IMR-90 (cell line): Measurements from ENCODE around the gene PUM2. TPM values are rescaled to one million over a fixed set of nuclear protein-coding genes. Genes with fewer than 3 reads are reported as not detected.

ENCODE experiments used
- ATAC-seq: fragments of 200-7000 bp; cut with Tn5 transposase; 2 replicates; pipeline ENCODE4 v1.9.1; 2020; ENCODE audit warnings: low read depth, mild to moderate bottlenecking, moderate library complexity
- BruUV-seq: library from RNA; stranded (reverse); fragments of 400-500 nt; replicated peaks from 2 replicates; lab custom pipeline; 2021; lab: Mats Ljungman, UMichigan
- CTCF ChIA-PET: fragments of 300-600 bp; formaldehyde crosslinking; extraction: SDS; loops from one replicate; lab custom pipeline; 2021; ENCODE audit warnings: antibody characterized with exemption; lab: Yijun Ruan, JAX
- POLR2A ChIA-PET: fragments of 300-600 bp; sonication (Branson Sonifier 250); formaldehyde crosslinking; loops from one replicate; lab custom pipeline; 2022; ENCODE audit warnings: antibody characterized with exemption; ENCODE audit not compliant: unreplicated experiment; lab: Charles Lee
- DNase-seq: peaks from one replicate; pipeline ENCODE4 v3.0.0; 2013
- H2AFZ ChIP-seq: replicated peaks from 2 replicates; pipeline ENCODE3; 2013; ENCODE audit warnings: low read length, mild to moderate bottlenecking; ENCODE audit not compliant: poor library complexity
- H2AK5ac ChIP-seq: 2 replicates; pipeline ENCODE4 v1.6.1; 2013; ENCODE audit warnings: low read depth, low read length, inconsistent platforms
- H2AK9ac ChIP-seq: replicated peaks from 2 replicates; pipeline ENCODE3; 2013; ENCODE audit warnings: mild to moderate bottlenecking, low read depth, low read length, moderate library complexity; ENCODE audit not compliant: poor library complexity
- H2BK120ac ChIP-seq: 2 replicates; pipeline ENCODE4 v1.6.1; 2013; ENCODE audit warnings: low read depth, low read length, inconsistent platforms
- H2BK15ac ChIP-seq: 3 replicates; pipeline ENCODE4 v1.6.1; 2013; ENCODE audit warnings: low read depth, low read length, inconsistent platforms
- H2BK20ac ChIP-seq: 2 replicates; pipeline ENCODE4 v1.6.1; 2013; ENCODE audit warnings: low read depth, mild to moderate bottlenecking, inconsistent platforms, low read length, moderate library complexity
- H2BK5ac ChIP-seq: 2 replicates; pipeline ENCODE4 v1.6.1; 2013; ENCODE audit warnings: mild to moderate bottlenecking, low read depth, low read length, inconsistent platforms; ENCODE audit not compliant: poor library complexity, severe bottlenecking
- H3K14ac ChIP-seq: replicated peaks from 2 replicates; pipeline ENCODE4 v1.6.1; 2013; ENCODE audit warnings: low read depth, low read length, inconsistent platforms
- H3K18ac ChIP-seq: 2 replicates; pipeline ENCODE4 v1.6.1; 2013; ENCODE audit warnings: low read depth, low read length, control low read depth
- H3K23ac ChIP-seq: 2 replicates; pipeline ENCODE4 v1.6.1; 2013; ENCODE audit warnings: low read depth, low read length, inconsistent platforms
- H3K27ac ChIP-seq: 2 replicates; pipeline ENCODE4 v1.5.1; 2013; ENCODE audit warnings: mild to moderate bottlenecking, control low read depth, low read length; ENCODE audit not compliant: insufficient read depth
- H3K27me3 ChIP-seq: 2 replicates; pipeline ENCODE4 v1.6.1; 2013; ENCODE audit warnings: low read length; ENCODE audit not compliant: control insufficient read depth, insufficient read depth
- H3K36me3 ChIP-seq: 2 replicates; pipeline ENCODE4 v1.6.1; 2013; ENCODE audit warnings: low read length, mixed read lengths; ENCODE audit not compliant: control insufficient read depth, insufficient read depth
- H3K4ac ChIP-seq: 2 replicates; pipeline ENCODE4 v1.6.1; 2013; ENCODE audit warnings: low read depth, low read length, inconsistent platforms
- H3K4me1 ChIP-seq: 2 replicates; pipeline ENCODE4 v1.6.1; 2013; ENCODE audit warnings: low read length, mixed read lengths; ENCODE audit not compliant: control insufficient read depth, insufficient read depth
- H3K4me2 ChIP-seq: 2 replicates; pipeline ENCODE4 v1.6.1; 2013; ENCODE audit warnings: low read depth, mild to moderate bottlenecking, control low read depth, low read length, moderate library complexity
- H3K4me3 ChIP-seq: 2 replicates; pipeline ENCODE4 v1.5.1; 2013; ENCODE audit warnings: low read depth, mild to moderate bottlenecking, control low read depth, low read length, moderate library complexity; ENCODE audit not compliant: insufficient read depth
- H3K56ac ChIP-seq: 2 replicates; pipeline ENCODE4 v1.6.1; 2013; ENCODE audit warnings: low read length, inconsistent platforms; ENCODE audit not compliant: insufficient read depth; ENCODE audit errors: extremely low read depth
- H3K79me1 ChIP-seq, 2 experiments: 2 replicates each; pipeline ENCODE4 v1.6.1; 2013; ENCODE audit warnings: low read length in 2 of 2, inconsistent platforms in 1 of 2, low read depth in 1 of 2
- H3K9ac ChIP-seq: 2 replicates; pipeline ENCODE4 v1.6.1; 2013; ENCODE audit warnings: low read depth, low read length, control low read depth
- H3K9me1 ChIP-seq: 2 replicates; pipeline ENCODE4 v1.6.1; 2013; ENCODE audit warnings: low read length, inconsistent platforms; ENCODE audit not compliant: insufficient read depth
- H3K9me3 ChIP-seq: 2 replicates; pipeline ENCODE4 v1.6.1; 2013; ENCODE audit warnings: low read length; ENCODE audit not compliant: control insufficient read depth, insufficient read depth
- H4K20me1 ChIP-seq: 2 replicates; pipeline ENCODE4 v1.6.1; 2013; ENCODE audit warnings: low read length, inconsistent platforms; ENCODE audit not compliant: insufficient read depth
- H4K5ac ChIP-seq: 2 replicates; pipeline ENCODE4 v1.6.1; 2013; ENCODE audit warnings: mild to moderate bottlenecking, low read depth, low read length, control low read depth
- H4K8ac ChIP-seq, 2 experiments: 2 replicates each; pipeline ENCODE4 v1.6.1; 2013; ENCODE audit warnings: low read depth in 2 of 2, low read length in 2 of 2, control low read depth in 1 of 2, inconsistent platforms in 1 of 2
- H4K91ac ChIP-seq: 2 replicates; pipeline ENCODE4 v1.6.1; 2013; ENCODE audit warnings: low read depth, low read length, inconsistent platforms; ENCODE audit not compliant: insufficient read depth
- BHLHE40 ChIP-seq: fragments of 150-350 bp; IDR thresholded peaks from 2 replicates; pipeline ENCODE4 v1.6.1; 2016; ENCODE audit warnings: mild to moderate bottlenecking, low read depth, low read length
- CEBPB ChIP-seq: IDR thresholded peaks from 2 replicates; pipeline ENCODE4 v1.6.1; 2012; ENCODE audit warnings: low read depth, low read length, improper control_type of control experiment
- CHD1 ChIP-seq: IDR thresholded peaks from 2 replicates; pipeline ENCODE4 v1.6.1; 2012; ENCODE audit warnings: low read depth, low read length, improper control_type of control experiment
- FOS ChIP-seq: fragments of 150-350 bp; IDR thresholded peaks from 2 replicates; pipeline ENCODE4 v1.6.1; 2016; ENCODE audit warnings: low read depth, low read length
- MAZ ChIP-seq: IDR thresholded peaks from 2 replicates; pipeline ENCODE4 v1.6.1; 2012; ENCODE audit warnings: low read depth, mild to moderate bottlenecking, low read length, improper control_type of control experiment, moderate library complexity, borderline replicate concordance
- MXI1 ChIP-seq: IDR thresholded peaks from 2 replicates; pipeline ENCODE4 v1.6.1; 2012; ENCODE audit warnings: low read depth, mild to moderate bottlenecking, low read length, moderate library complexity, borderline replicate concordance
- RAD21 ChIP-seq: IDR thresholded peaks from 2 replicates; pipeline ENCODE4 v1.6.1; 2012; ENCODE audit warnings: low read length, improper control_type of control experiment
- RCOR1 ChIP-seq: IDR thresholded peaks from 2 replicates; pipeline ENCODE4 v1.6.1; 2012; ENCODE audit warnings: mild to moderate bottlenecking, low read length, improper control_type of control experiment; ENCODE audit not compliant: insufficient replicate concordance
- RFX5 ChIP-seq: IDR thresholded peaks from 2 replicates; pipeline ENCODE4 v1.8.0; 2012; ENCODE audit warnings: low read depth, mild to moderate bottlenecking, low read length, moderate library complexity
- SMC3 ChIP-seq: fragments of 150-350 bp; IDR thresholded peaks from 2 replicates; pipeline ENCODE4 v1.6.1; 2016; ENCODE audit warnings: low read depth, mild to moderate bottlenecking, antibody characterized with exemption, low read length, moderate library complexity
- WGBS, 2 experiments: methylation state at CpG; one replicate each; pipeline versions ENCODE4 v1.1.5 to v1.1.7; 2013; ENCODE audit warnings: missing lambda C conversion rate in 2 of 2; ENCODE audit not compliant: insufficient read length in 1 of 2; ENCODE audit errors: extremely low coverage in 2 of 2; 5-methylcytosine and 5-hydroxymethylcytosine counted together
- dilution Hi-C: fragments of 300-500 bp; cut with HindIII; formaldehyde crosslinking; loops from one replicate; pipeline ENCODE4 v1.14.3; 2018; ENCODE audit warnings: low sequenced_read_pairs; ENCODE audit not compliant: unreplicated experiment
- in situ Hi-C: fragments of 300-500 bp; cut with MboI; formaldehyde crosslinking; loops from 3 replicates; pipeline ENCODE4 v1.14.3; 2019; ENCODE audit warnings: low sequenced_read_pairs, inconsistent platforms, mixed read lengths
- intact Hi-C: fragments of 100-400 bp; cut with micrococcal nuclease; formaldehyde crosslinking; loops from 2 replicates; pipeline ENCODE4 v1.10.0; 2022
- polyA plus RNA-seq, 3 experiments: library from polyadenylated mRNA; depleted of rRNA; stranded (reverse); fragments of >200 nt; gene quantifications; 2 replicates each; pipeline ENCODE4 v1.2.3, GENCODE V29; 2012; ENCODE audit warnings: low replicate concordance in 1 of 3
- total RNA-seq: library from RNA; depleted of rRNA; stranded (reverse); fragments of >200 nt; gene quantifications from 2 replicates; pipeline ENCODE4 v1.2.3, GENCODE V29; 2012

The PUM2 gene
- total and polyA plus RNA-seq, 2 of the 4 experiments (the other 2 are of a cell fraction): 18.8 to 38.4 TPM

DNA sequence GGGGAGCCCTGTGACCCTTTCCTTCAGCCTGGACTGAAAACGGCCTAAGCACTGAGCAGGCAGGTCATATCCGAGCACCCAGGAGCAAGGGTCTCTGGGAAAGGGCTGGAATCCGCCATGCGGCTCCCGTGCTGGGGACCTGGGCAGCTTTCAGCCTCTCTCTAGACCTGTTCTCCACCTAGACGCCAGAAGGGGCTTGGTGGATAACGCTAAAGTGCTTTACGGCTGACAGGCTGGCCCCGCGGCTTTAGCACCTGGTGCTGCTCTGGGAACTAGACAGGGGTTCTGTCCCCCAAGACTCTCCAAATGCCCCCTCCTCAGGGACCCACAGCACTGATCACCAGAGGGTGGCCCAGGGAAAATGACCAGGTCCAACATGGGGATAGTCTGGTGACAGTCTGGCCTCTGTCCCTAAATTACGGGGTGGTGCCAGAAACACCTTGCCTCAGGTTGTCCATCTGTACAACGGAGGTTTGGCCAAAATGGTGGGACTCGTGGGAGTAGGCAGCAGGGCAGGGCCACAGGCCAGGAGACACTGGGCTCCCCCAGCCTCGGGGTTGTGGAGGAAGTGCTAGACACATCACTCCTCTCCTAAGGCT, 138.7 kb downstream of the PUM2 start:
- DNase-seq (no peak), ATAC-seq (no peak)
- peaks cover 16% of the 10 kb centered on the region for H3K4me1 ChIP-seq
- BruUV-seq: no TSS peak
- H3K14ac ChIP-seq: peak overlapping the region; percentile 58; the same call in 1 of the 2 replicates
- dilution Hi-C loops (no loop called here), intact Hi-C loops (no loop called here), in situ Hi-C loops (no loop called here)
- H2BK15ac ChIP-seq: 0 out of 3 replicates have a peak overlapping the region, but pooled peaks have one; percentile 14
- no peak overlapping the region; the same call in 1 of the 2 replicates for H2AK5ac ChIP-seq
- no peak overlapping the region for H3K9ac ChIP-seq
- H4K5ac ChIP-seq: peak overlapping the region; percentile 87
- H4K20me1 ChIP-seq: 0 out of 2 replicates have a peak, but pooled peaks cover 3% of the 10 kb centered on the region
- H2BK120ac ChIP-seq: peak overlapping the region; percentile 66
- H3K36me3 ChIP-seq: no peaks in the 10 kb centered on the region
- H3K79me1 ChIP-seq: peaks cover 0 to 13% of the 10 kb centered on the region in 2 experiments; a peak in 2 of 4 replicates
- no peak overlapping the region for H2BK20ac ChIP-seq
- ChIA-PET CTCF (no interaction called here), POLR2A (no interaction called here)
- TF ChIP-seq SMC3: no peak
- no peak for TF ChIP-seq FOS
- no peak for TF ChIP-seq BHLHE40
- TF ChIP-seq RAD21: no peak
- no peak for TF ChIP-seq MAZ
- no peak for TF ChIP-seq CHD1
- no peak for TF ChIP-seq RCOR1
- TF ChIP-seq CEBPB: no peak
- TF ChIP-seq MXI1: no peak
- TF ChIP-seq RFX5: no peak
- peak overlapping the region; percentile 11 for H3K18ac ChIP-seq
- WGBS, 2 experiments: 82% methylated on average over 12 of the region's 14 CpGs; no CpG with 5 or more reads in 1 of the 2 experiments
- peak overlapping the region; percentile 76 for H3K4ac ChIP-seq
- peak overlapping the region; percentile 66 for H4K91ac ChIP-seq
- H3K4me3 ChIP-seq: no peak overlapping the region
- no peak overlapping the region for H2BK5ac ChIP-seq
- H3K9me3 ChIP-seq: no peaks in the 10 kb centered on the region
- H2AK9ac ChIP-seq: peak overlapping the region; percentile 90
- H3K27me3 ChIP-seq: no peaks in the 10 kb centered on the region
- H3K23ac ChIP-seq: no peak overlapping the region
- no peak overlapping the region for H3K27ac ChIP-seq
- H2AFZ ChIP-seq: peak overlapping the region; percentile 38
- H3K56ac ChIP-seq: no peak overlapping the region
- peak overlapping the region; percentile 87 to 90 for H4K8ac ChIP-seq
- no peak overlapping the region for H3K4me2 ChIP-seq
- H3K9me1 ChIP-seq: peaks cover 8% of the 10 kb centered on the region; the same call in 1 of the 2 replicates
